HG03432 (cell line): ENCODE data around the gene GRIK3.

Source experiments
- ATAC-seq: cut with Tn5 transposase; IDR thresholded peaks from one replicate; pipeline ENCODE4 v1.9.1; 2021; ENCODE audit warnings: mild to moderate bottlenecking, moderate library complexity; ENCODE audit not compliant: unreplicated experiment

Gene GRIK3

GRCh38 chr1:37047542-37047941 is 13.2 kb upstream of the GRIK3 start:
- no peak for ATAC-seq

GRCh38 chr1:37043101-37043500 is 8.8 kb upstream of the GRIK3 start:
- ATAC-seq = no peak

GRCh38 chr1:37042506-37042905 is 8.2 kb upstream of the GRIK3 start:
- no peak for ATAC-seq

GRCh38 chr1:37041483-37041882 is 7.2 kb upstream of the GRIK3 start:
- no peak for ATAC-seq

- no peak for ATAC-seq
Observed at GRCh38 chr1:37040773-37041172, 6.5 kb upstream of the GRIK3 start.

- no peak for ATAC-seq
Observed at GRCh38 chr1:37040261-37040660, 5.9 kb upstream of the GRIK3 start.

GRCh38 chr1:37038227-37039093 is 4.1 kb upstream of the GRIK3 start:
- ATAC-seq = no peak

- ATAC-seq = no peak
Observed at GRCh38 chr1:37037690-37038089, 3.4 kb upstream of the GRIK3 start.

GRCh38 chr1:37036667-37037053 is 2.3 kb upstream of the GRIK3 start:
- ATAC-seq = no peak

- ATAC-seq = no peak
Observed at GRCh38 chr1:37035796-37036666, 1.7 kb upstream of the GRIK3 start.

- ATAC-seq = no peak
Observed at GRCh38 chr1:37035014-37035691, 838 bp upstream of the GRIK3 start.

- no peak for ATAC-seq
Observed at GRCh38 chr1:37033355-37034101, 787 bp downstream of the GRIK3 start.

- no peak for ATAC-seq
Observed at GRCh38 chr1:37032660-37033354, 1.5 kb downstream of the GRIK3 start.

GRCh38 chr1:37031871-37032270 is 2.4 kb downstream of the GRIK3 start:
- ATAC-seq = no peak

GRCh38 chr1:37031429-37031828 is 2.9 kb downstream of the GRIK3 start:
- ATAC-seq = no peak

- ATAC-seq = no peak
Observed at GRCh38 chr1:37028981-37029617, 5.2 kb downstream of the GRIK3 start.

- no peak for ATAC-seq
Observed at GRCh38 chr1:37021502-37021901, 12.8 kb downstream of the GRIK3 start.

- no peak for ATAC-seq
Observed at GRCh38 chr1:37020653-37021277, 13.6 kb downstream of the GRIK3 start.

GRCh38 chr1:37018510-37018909 is 15.8 kb downstream of the GRIK3 start:
- ATAC-seq = no peak
